Endometrial microvascular endothelial cells (primary cell): Measurements from ENCODE around the gene KHK. TPM values are rescaled to one million over a fixed set of nuclear protein-coding genes. Genes with fewer than 3 reads are reported as not detected.
"Not testable (repeated sequence)": the region's sequence is repeated elsewhere in the genome, so short reads cannot be mapped to it uniquely, and the experiment has no call there.

Experiments
- in situ Hi-C: cut with HindIII; loops from 2 replicates; pipeline ENCODE4 v1.10.0; 2017; ENCODE audit warnings: low sequenced_read_pairs, low pct_unique_long_range_greater_than_20kb; ENCODE audit errors: inconsistent ontology term
- total RNA-seq: library from RNA; depleted of rRNA; stranded (reverse); fragments of >200 nt; gene quantifications from one replicate; pipeline ENCODE4 v1.2.3, GENCODE V29; 2015; ENCODE audit errors: inconsistent ontology term

Gene KHK
- total RNA-seq, 1 donor from 2014 or later: 4.6 TPM

DNA sequence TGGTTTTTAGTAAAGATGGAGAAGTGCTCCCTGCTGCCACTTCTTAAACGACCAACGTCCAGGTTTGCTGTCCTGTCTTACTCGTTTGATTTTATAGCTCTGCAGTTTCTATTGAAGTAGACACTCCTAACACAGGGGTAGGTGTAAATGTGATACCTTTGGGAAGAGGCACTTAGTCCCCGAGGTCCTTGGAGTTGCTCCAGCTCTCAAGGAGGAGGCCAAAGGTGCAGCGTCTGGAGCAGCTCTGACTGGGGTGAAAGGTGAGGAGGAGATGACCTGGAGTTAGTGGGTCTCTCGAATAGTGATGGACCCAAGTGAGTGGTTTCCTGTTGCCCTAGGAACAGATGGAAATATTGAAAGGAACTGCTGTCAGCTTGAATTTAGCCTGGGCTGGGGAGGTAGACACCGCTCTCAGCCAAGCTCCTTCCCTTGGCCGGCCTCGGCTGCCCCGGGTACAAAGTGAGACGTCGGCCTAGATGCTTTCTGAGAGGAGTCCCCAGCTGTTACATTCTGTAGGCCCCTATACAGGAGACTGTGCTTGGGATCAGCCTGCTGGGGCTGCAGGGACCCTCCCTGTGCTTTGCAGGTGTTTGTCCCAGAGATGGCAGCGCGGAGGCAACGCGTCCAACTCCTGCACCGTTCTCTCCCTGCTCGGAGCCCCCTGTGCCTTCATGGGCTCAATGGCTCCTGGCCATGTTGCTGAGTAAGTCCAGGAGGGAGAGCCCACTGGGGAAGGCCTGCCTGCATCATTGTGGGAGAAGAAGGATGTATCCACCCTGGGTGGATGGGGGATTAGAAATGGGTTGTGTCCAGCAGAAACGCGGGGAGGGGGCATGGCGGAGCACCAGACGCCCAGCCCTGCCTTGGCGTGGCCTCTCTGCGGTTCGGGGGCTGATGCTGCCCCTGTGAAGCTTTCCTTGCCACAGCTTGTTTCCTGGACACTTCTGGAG, 5.4 kb downstream of the KHK start:
- in situ Hi-C loops: no loop called here

DNA sequence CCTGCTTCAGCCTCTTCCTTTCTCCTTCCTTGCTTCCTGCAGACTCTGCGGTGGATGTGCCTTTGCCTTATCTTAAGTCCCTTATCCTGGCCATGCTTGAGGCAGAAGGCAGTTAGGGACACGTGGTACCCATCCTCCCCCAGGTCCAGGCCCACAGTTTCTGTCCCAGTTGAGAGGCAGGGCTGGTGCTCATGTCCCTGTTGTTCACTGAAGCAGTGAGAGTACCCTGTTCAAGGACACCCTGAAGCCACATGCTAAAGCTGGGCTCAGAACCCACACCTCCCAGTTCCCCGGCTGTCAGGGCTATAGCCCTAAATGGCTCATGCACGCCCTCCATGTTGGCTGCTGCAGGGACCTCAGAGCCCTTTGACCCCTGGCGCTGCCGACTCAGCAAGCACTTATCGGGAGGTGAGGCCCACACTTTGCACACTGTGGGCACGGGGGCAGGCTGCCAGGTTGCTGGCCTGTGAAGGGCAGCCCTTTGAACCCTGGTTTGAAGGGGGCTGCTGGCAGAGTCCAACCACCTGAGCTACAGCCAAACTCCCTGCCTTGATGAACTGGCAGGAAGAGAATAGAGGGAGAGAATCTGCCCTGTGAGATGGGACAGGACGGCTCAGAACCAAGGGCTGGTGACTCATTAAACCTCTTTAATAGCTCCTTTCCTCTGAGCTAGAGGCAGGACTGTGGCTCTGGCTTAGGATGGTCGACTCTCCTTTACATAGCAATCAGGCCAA, 6.3 kb downstream of the KHK start:
- in situ Hi-C loops: no loop called here

DNA sequence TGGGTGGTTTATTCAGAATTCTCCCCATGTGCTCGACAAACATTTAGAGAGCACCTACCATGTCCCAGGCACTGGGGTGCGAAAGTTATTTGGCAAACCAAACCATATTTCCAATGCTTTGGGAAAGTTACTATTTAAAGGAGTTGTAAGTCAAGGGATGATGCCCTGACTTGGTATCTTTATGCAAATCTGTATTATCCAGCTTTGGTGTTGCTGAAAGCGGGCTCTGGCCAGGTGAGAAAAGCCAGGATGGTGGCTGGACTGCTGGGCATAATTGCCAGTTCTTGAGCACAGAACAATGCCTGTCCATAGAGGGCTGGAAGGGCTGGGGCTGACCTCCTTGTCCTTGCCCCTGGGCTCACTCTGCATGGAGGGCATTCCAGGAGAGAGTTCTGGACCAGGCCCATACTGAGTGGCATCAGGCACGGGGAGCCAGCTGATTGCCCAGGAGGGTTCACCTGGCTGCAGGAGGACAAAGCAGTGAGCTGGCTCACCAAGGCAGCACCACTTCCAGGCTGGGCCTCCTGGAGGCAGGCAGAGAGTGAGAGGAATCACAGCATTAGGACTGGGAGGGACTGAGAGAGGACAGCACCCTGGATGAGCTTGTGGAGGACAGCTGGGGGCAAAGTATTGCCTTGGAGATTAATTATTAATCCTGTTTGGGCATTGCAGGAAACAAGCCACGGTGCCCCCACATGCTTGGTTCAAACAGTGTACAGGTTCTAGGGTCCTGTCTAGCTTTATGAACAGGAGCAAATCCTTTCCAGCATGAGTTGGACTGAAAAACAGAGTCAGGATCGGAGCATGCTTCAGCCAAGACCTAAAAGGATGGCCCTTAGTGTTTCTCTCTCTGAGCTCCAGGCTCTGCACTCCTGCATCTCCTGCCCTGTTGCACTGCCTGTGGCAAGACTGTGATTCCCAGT, 7.1 kb downstream of the KHK start:
- in situ Hi-C loops: no loop called here

DNA sequence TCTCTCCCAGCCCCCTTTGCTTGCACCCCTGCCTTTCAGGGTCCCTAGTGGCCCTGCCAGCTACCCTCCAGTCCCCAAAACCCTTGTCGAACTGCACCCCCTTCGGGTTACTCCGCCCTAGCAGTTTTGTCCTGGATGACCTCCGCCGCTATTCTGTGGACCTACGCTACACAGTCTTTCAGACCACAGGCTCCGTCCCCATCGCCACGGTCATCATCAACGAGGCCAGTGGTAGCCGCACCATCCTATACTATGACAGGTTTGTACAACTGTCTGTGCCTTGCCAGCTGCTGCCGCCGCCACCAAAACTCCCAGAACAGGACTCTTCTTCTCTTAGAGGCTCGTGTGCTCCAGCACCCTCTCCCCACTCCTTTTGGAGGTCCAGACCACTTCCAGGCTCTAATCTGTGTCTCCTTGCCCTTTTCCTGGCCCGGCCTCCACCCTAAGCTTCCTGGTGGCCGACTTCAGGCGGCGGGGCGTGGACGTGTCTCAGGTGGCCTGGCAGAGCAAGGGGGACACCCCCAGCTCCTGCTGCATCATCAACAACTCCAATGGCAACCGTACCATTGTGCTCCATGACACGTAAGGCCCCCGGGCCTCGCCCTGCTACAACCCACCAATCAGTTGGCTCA, 7.9 kb downstream of the KHK start:
- in situ Hi-C loops: no loop called here

DNA sequence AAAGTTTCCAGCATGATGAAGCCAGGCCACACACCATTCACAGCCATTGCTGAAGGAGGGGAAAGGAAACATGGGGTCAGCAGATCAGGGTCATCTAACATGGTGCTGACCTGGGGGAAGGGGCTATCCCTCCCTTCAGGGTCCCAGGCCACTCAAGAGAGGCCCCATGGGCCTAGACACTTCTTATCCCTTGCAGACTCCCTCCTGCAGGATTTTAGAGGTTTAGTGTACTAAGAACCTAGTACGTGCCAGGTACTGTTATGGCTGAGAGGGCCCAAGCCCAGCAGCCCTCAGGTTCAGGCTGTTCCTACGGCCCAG, 8.8 kb downstream of the KHK start:
- in situ Hi-C loops: no loop called here

DNA sequence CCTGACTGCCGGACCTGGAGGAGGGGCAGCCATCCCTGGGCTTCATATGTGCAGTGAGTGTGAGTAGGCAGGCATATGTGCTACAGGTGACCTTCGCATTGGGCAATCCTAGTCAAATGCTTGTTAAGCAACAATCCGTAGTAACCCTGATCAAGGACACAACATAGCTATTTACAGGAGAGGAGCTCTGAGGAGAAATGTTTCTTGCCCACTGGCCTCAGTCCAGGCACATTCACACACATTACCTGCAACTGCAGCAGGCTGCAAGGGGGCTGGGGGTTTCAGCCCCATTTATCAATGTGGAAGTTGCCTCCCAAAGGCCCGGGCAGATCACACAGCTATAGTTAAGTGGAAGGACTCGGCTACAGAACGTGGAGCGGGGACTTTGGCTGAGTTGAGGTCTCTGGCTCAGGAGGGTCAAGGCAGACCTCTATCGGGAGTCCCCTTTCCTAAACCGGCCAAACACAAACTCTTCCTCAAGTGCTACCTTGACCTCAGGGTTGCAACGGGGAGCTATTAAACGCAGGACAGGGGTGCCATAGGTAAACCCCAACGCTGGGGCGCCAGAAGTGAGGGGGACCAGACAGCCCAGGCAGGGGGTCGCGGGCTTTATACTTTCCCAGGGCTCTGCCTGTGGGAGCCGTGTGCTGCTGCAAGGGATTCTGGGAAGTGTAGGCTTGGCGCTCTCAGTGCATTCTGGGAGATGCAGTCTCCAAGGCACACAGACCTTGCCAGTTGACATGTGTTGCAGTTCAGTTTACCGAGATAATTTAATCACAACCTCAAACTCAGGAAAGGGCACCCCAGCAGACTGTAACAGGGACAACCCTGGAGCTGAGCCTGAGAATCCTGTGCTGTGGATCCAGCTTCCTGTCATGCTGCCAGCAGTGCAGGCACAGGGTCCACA, 9.4 kb downstream of the KHK start:
- in situ Hi-C loops: no loop called here

DNA sequence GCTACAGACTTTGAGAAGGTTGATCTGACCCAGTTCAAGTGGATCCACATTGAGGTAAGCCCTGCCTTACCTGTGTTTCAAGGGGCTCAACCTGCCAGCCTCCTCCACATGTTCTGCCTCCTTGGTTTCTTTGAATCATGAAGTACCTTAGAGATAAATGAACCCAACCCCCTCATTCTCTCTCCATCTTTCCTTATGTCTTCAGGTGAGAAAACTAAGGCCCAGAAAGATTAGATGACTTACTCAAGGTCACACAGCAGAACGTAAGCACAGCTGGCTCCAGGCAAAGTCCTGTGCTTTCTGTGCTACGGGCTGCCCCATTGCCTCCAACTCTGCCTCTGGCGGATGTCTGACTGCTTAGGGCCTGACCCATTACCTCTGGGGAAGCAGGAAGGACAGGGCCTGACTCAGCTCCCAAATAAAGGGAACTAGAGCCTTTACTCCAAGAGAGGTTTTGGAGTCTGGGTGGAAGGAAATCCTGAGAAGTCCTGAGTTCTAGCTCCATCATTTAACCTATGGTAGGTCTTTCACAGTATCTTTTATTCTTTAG, 10.3 kb downstream of the KHK start:
- in situ Hi-C loops: no loop called here

DNA sequence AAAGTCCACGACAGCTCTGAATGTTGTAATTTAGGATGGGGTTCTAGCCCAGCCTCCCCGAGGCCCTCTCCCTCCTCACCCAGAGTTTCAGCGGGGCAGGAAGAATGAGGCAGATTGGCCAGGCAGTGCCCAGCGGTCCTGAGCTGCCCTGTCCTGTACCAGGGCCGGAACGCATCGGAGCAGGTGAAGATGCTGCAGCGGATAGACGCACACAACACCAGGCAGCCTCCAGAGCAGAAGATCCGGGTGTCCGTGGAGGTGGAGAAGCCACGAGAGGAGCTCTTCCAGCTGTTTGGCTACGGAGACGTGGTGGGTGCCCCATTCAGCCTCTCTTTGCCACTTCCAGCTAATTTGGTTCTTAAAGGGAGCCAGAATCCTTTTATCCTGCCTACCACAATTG, 10.8 kb downstream of the KHK start:
- in situ Hi-C loops: no loop called here

DNA sequence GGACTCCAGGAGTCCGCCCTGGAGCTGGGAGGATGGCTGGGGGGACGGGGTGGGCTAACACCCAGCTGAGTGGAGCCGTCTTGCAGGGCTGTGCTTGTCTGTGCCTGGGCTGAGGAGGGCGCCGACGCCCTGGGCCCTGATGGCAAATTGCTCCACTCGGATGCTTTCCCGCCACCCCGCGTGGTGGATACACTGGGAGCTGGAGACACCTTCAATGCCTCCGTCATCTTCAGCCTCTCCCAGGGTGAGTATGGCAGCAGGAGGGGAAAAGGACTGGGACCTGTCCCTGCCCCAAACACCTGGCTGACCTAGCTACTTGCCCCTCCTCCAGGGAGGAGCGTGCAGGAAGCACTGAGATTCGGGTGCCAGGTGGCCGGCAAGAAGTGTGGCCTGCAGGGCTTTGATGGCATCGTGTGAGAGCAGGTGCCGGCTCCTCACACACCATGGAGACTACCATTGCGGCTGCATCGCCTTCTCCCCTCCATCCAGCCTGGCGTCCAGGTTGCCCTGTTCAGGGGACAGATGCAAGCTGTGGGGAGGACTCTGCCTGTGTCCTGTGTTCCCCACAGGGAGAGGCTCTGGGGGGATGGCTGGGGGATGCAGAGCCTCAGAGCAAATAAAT, 12.9 kb downstream of the KHK start:
- in situ Hi-C loops: no loop called here

DNA sequence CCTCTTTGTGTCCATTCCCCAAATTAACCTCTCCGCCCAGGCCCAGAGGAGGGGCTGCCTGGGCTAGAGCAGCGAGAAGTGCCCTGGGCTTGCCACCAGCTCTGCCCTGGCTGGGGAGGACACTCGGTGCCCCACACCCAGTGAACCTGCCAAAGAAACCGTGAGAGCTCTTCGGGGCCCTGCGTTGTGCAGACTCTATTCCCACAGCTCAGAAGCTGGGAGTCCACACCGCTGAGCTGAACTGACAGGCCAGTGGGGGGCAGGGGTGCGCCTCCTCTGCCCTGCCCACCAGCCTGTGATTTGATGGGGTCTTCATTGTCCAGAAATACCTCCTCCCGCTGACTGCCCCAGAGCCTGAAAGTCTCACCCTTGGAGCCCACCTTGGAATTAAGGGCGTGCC, 13.5 kb downstream of the KHK start:
- in situ Hi-C loops: no loop called here

DNA sequence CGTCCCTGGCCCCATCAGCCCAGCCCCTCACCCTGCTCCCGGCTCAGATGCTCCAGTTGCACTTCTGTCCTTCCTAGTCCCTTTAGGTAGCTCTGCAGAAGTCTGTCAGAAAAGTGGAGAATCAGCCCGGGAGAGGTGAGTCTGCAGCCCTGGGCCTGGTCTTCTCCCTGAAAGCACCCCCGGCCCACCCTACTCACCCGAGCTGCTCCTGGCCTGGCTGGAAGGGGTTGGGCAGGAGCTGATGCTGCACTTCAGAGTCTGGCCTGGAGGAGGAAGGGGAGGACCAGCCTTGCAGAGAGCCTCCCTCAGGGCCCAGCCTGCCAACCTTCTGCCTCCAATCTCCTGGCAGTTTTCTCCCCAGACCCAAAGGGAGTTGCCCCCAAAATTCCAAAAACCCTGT, 15.8 kb downstream of the KHK start:
- in situ Hi-C loops: no loop called here

DNA sequence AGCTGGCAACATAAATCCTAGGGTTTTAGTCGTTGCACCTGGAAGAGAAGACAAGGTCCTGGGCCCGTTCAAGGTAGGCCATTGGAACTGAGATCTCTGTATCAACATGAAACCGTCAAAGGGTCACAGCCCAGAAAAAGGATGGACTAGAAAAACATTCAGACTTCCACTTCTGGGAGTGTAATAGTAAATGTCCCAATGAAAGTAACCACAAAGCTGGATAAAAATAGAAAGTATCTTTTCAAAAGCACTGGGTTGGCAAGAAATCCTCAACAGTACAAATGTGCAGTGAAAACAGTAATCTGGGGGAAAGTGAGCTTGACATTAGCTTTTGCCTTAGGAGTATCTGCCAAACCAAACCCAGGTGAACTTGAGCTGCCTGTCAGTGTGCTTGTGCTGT, 19.4 kb downstream of the KHK start:
- in situ Hi-C loops: no loop called here

DNA sequence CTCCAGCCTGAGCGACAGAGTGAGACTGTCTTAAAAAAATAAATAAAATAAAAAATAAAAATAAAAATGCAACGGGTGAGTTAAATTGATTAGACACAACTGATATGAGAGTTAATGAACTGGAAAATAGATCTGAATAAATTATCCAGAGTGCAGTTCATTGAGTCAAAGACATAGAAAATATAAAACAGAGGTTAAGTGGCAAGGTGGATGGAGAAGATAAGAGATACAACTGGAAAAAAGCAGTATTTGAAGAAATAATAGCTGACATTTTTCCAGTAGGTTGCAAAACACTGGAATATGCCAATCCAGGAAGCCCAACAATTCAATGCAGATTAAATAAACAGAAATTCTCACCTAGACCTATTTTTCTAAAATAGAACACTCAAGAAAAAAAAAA, 21.6 kb downstream of the KHK start:
- in situ Hi-C loops: no loop called here

DNA sequence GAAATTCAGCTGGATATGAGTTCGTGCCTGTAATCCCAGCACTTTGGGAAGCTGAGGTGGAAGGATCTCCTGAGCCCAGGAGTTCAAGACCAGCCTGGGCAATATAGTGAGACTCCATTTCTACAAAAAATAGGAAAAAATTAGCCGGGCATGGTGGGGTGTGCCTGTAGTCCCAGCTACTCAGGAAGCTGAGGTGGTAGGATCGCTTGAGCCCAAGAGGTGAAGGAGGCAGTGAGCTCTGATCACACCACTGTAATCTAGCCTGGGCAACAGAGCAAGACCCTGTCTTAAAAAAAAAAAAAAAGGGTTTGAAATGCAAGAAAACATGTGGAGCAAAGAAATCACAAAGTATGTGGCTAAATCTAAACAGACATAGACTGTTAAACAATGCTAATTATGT, 22.5 kb downstream of the KHK start:
- in situ Hi-C loops: no loop called here

DNA sequence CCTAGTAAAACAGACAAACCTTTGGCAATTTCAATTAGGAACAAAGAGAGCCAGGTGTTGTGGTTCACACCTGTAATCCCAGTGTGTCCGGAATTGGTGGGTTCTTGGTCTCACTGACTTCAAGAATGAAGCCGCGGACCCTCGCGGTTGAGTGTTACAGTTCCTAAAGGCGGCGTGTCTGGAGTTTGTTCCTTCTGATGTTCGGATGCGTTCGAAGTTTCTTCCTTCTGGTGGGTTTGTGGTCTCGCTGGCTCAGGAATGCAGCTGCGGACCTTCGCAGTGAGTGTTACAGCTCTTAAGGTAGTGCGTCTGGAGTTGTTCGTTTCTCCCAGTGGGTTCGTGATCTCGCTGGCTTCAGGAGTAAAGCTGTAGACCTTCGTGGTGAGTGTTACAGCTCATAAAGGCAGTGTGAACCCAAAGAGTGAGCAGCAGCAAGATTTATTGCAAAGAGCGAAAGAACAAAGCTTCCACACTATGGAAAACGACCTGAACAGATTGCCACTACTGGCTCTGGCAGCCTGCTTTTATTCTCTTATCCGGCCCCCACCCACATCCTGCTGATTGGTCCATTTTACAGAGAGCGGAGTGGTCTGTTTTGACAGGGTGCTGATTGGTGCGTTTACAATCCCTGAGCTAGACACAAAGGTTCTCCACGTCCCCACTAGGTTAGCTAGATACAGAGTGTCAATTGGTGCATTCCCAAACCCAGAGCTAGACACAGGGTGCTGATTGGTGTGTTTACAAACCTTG, 24.2 kb downstream of the KHK start:
- in situ Hi-C loops: not testable (repeated sequence)

DNA sequence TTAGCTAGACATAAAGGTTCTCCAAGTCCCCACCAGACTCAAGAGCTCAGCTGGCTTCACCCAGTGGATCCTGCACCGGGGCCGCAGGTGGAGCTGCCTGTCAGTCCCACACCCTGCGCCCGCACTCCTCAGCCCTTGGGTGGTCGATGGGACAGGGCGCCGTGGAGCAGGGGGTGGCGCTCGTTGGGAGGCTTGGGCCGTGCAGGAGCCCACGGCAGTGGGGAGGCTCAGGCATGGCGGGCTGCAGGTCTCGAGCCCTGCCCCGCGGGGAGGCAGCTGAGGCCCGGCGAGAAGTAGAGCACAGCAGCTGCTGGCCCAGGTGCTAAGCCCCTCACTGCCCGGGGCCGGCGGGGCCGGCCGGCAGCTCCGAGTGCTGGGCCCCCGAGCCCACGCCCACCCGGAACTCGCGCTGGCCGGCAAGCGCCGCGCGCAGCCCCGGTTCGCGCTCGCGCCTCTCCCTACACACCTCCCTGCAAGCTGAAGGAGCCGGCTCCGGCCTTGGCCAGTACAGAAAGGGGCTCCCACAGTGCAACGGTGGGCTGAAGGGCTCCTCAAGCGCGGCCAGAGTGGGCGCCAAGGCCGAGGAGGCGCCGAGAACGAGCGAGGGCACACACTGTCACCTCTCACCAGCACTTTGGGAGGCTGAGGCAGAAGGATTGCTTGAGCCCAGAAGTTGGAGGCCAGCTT, 25.0 kb downstream of the KHK start:
- in situ Hi-C loops: not testable (repeated sequence)
